HFFc6 (cell line): ENCODE results near the gene POLE. TPM values are rescaled to one million over a fixed set of nuclear protein-coding genes. Genes with fewer than 3 reads are reported as not detected.

ENCODE experiments used
- DNase-seq: peaks from one replicate; pipeline ENCODE4 v3.0.0-alpha.2; 2018
- H3K27ac Mint-ChIP-seq: 2 replicates; pipeline ENCODE4 v1.8.0; 2020; ENCODE audit warnings: mild to moderate bottlenecking, mixed read lengths
- H3K27me3 Mint-ChIP-seq: 2 replicates; pipeline ENCODE4 v1.8.0; 2021; ENCODE audit warnings: mild to moderate bottlenecking, moderate library complexity, mixed read lengths; ENCODE audit not compliant: insufficient read depth
- H3K36me3 Mint-ChIP-seq: 2 replicates; pipeline ENCODE4 v1.8.0; 2021; ENCODE audit warnings: low read depth, mixed read lengths
- H3K4me1 Mint-ChIP-seq: 2 replicates; pipeline ENCODE4 v1.8.0; 2020; ENCODE audit warnings: low read depth, mixed read lengths
- H3K4me3 Mint-ChIP-seq: 2 replicates; pipeline ENCODE4 v1.8.0; 2020; ENCODE audit warnings: mild to moderate bottlenecking, moderate library complexity, mixed read lengths
- H3K9me3 Mint-ChIP-seq: 2 replicates; pipeline ENCODE4 v1.8.0; 2020; ENCODE audit warnings: mild to moderate bottlenecking, mixed read lengths
- total RNA-seq, 6 experiments: library from RNA; stranded (reverse); fragmentation: NEBNext Ultra II Directional; extraction: Animal tissue kit (Norgen Biotek cat#: 25700); gene quantifications; 2 replicates in 1 of 6; 3 replicates in 5 of 6; pipeline ENCODE4 v1.2.3, GENCODE V29; 2021
- TF ChIP-seq, protein P1 (sequence below): fragments of 200-600 bp; sonication (generic); IDR thresholded peaks from 2 replicates; pipeline ENCODE4 v1.5.0; 2021; ENCODE audit warnings: antibody characterized with exemption, mild to moderate bottlenecking

POLE gene
- total RNA-seq, 6 experiments from 2014 or later: 19.4 to 35.5 (median 29.3) TPM

DNA sequence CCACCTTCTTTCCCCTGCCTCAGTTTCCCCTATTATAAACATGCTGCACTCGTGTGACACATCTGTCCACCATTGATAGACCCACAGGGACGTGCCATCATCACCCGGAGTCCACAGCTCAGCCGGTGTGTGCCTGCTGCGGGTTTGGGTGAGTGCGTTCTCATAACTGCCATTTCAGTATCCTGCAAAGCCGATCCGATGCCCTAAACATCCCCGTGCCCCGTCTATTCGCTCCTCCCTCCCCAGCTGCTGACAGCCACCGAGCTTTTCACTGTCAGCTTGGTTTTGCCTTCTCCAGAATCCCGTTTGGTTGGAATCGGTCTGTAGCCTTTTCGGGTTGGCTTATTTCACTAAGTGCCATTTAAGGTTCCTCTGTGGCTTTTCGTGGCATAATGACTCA lies 80.7 kb downstream of the POLE start:
- H3K36me3 Mint-ChIP-seq: no peaks in the 10 kb centered on the region
- no peak overlapping the region for H3K27ac Mint-ChIP-seq
- H3K4me1 Mint-ChIP-seq: peaks cover 13% of the 10 kb centered on the region
- peaks cover 40% of the 10 kb centered on the region for H3K27me3 Mint-ChIP-seq
- H3K9me3 Mint-ChIP-seq: peaks cover 3% of the 10 kb centered on the region
- TF ChIP-seq, protein P1, sequence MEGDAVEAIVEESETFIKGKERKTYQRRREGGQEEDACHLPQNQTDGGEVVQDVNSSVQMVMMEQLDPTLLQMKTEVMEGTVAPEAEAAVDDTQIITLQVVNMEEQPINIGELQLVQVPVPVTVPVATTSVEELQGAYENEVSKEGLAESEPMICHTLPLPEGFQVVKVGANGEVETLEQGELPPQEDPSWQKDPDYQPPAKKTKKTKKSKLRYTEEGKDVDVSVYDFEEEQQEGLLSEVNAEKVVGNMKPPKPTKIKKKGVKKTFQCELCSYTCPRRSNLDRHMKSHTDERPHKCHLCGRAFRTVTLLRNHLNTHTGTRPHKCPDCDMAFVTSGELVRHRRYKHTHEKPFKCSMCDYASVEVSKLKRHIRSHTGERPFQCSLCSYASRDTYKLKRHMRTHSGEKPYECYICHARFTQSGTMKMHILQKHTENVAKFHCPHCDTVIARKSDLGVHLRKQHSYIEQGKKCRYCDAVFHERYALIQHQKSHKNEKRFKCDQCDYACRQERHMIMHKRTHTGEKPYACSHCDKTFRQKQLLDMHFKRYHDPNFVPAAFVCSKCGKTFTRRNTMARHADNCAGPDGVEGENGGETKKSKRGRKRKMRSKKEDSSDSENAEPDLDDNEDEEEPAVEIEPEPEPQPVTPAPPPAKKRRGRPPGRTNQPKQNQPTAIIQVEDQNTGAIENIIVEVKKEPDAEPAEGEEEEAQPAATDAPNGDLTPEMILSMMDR: no peak
- no peak for DNase-seq
- H3K4me3 Mint-ChIP-seq: no peak overlapping the region

DNA sequence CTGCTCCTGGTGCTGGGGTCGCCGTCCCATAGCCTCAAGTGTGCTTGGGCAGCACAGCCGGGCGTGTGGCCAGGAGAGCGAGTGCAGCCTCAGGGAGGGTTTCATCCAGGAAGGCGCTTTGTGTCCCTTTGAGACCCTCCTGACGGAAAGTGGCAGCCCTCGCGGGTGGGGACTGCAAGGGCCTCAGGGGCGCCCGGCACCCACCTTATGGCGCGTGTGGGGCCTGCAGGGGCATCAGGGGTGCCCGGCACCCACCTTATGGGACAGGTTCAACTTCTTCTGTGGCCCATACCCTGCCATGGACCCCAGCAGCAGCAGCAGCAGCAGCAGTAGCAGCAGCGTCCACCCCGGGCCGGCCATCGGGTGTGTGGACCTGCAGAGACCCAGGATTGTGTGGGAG lies 81.2 kb downstream of the POLE start:
- Mint-ChIP-seq H3K4me3 (no peak overlapping the region), H3K4me1 (peaks cover 13% of the 10 kb centered on the region), H3K36me3 (no peaks in the 10 kb centered on the region), H3K9me3 (no peaks in the 10 kb centered on the region; the same call in 1 of the 2 replicates), H3K27me3 (peaks cover 41% of the 10 kb centered on the region), H3K27ac (no peak overlapping the region)
- TF ChIP-seq, protein P1: no peak
- DNase-seq: no peak

DNA sequence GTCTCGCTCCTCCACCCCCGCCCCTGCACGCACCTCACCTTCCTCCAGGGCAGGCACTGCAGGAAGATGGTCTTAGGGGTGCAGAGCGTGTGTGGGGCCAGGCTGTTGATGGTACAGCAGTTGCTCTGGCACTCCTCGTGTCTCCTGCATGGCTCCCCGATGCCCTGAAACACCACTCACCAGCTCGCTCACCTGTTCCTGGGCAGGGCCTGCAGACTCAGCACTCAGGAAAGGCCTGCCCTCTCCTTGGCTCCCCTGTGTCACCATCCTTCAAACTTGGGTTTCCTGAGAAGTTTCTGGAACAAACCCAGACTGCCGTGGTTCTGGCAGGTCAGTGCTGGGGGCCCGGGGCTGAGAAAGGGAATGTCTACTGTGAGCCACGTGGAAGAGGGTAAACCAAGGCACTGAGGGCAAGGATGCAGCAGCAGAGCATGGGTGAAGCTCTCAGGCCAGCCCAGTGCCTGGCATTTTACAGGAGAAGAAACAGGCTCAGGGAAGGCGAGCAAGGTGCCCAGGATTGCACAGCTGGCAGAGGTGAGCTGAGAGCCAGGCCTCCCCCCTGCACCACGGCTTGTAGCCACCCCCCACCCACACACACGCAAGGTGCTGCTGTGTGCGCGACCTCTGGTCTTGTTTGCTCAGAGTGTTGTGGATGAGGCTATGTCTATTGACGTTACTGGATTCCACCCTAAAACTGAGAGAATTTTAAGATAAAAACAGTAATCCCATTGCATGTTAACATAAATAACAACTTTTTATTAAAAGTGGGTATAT lies 82.3 kb downstream of the POLE start:
- Mint-ChIP-seq H3K27ac (no peak overlapping the region), H3K4me3 (no peak overlapping the region), H3K9me3 (no peaks in the 10 kb centered on the region), H3K27me3 (peaks cover 40% of the 10 kb centered on the region), H3K36me3 (no peaks in the 10 kb centered on the region), H3K4me1 (peaks cover 5% of the 10 kb centered on the region; the same call in 1 of the 2 replicates)
- DNase-seq: no peak
- TF ChIP-seq, protein P1: no peak

DNA sequence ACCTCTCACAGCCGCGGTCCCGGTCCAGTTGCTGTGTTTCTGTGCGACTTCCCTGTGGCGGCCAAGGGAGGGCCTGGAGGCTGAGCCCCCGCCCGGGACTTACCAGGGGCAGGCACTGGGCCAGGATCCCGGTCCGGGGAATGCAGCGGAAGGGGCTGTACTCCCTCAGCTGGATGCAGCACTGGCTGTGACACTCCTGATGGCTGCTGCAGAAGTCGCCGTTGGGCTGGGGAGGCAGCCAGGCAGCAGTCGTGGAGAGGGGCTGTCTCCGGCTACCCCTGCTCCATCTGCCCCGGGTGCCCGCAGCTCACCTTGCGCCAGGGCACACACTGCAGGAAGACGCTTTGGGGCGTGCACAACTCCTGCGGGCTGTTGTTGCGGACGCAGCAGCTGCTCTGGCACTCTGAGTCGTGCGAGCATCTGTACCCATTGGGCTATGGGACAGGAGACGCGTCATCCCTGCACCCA lies 83.0 kb downstream of the POLE start:
- H3K36me3 Mint-ChIP-seq: no peaks in the 10 kb centered on the region
- H3K4me1 Mint-ChIP-seq: peaks cover 5% of the 10 kb centered on the region; the same call in 1 of the 2 replicates
- H3K9me3 Mint-ChIP-seq: no peaks in the 10 kb centered on the region
- H3K4me3 Mint-ChIP-seq: no peak overlapping the region
- TF ChIP-seq, protein P1: no peak
- DNase-seq: no peak
- no peak overlapping the region for H3K27ac Mint-ChIP-seq
- H3K27me3 Mint-ChIP-seq: peaks cover 39% of the 10 kb centered on the region

DNA sequence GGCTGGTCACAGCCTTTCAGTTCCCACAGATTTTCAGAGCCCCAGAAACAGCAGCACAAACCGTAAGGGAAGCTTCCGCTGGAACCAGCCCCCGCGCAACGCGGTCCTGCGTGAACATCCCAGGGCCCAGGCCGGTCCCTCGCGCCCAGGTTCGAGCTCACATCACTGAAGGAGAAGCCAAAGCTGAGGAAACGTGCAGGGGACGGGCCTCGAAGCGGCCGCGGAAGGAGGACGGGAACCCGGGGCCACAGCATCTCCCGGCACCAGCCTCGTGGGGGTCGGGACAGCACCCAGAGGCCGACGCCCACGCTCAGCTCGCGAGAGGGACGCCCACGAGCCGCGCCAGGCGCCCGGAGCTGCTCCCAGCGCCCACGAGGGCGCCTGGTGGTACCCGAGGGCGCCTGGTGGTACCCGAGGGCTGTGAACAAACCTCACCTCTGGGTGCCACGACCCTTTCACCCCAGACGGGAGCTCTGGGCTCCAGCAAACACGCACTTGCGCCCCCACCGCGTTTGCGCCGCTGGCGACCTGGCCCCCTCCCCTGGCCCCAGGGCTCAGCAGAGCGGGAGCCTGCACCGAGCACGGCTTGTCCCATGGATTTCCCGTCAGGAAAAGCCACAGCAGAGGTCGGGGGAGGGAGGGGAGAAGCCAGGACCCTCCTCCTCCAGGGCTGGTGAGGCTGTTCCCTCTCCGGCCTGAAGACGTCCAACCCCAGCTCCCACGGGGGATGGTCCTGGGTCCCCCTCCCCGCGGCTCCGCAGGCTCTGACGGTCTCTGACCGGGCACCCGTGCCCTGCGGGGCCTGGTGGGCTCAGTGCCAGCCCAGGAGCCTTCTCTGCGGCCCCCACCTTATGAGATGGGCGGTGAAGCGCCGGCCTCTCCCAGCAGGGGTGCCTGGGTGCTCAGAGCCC lies 83.6 kb downstream of the POLE start:
- TF ChIP-seq, protein P1: no peak
- Mint-ChIP-seq H3K27ac (no peak overlapping the region), H3K36me3 (no peaks in the 10 kb centered on the region), H3K4me3 (no peak overlapping the region), H3K27me3 (peaks cover 32% of the 10 kb centered on the region), H3K9me3 (no peaks in the 10 kb centered on the region), H3K4me1 (peaks cover 5% of the 10 kb centered on the region; the same call in 1 of the 2 replicates)
- DNase-seq: no peak
